GM21825 (cell line): ENCODE results near the gene MBOAT1.
"Not testable (repeated sequence)": the region's sequence is repeated elsewhere in the genome, so short reads cannot be mapped to it uniquely, and the experiment has no call there.

Source experiments
- ATAC-seq: cut with Tn5 transposase; IDR thresholded peaks from one replicate; pipeline ENCODE4 v1.9.1; 2021; ENCODE audit warnings: mild to moderate bottlenecking, moderate library complexity; ENCODE audit not compliant: unreplicated experiment

Gene MBOAT1

GRCh38 chr6:20142866-20143265 is 69.4 kb downstream of the MBOAT1 start:
- no peak for ATAC-seq

- no peak for ATAC-seq
These were observed 70.3 kb downstream of the MBOAT1 start for GRCh38 chr6:20141931-20142330.

DNA sequence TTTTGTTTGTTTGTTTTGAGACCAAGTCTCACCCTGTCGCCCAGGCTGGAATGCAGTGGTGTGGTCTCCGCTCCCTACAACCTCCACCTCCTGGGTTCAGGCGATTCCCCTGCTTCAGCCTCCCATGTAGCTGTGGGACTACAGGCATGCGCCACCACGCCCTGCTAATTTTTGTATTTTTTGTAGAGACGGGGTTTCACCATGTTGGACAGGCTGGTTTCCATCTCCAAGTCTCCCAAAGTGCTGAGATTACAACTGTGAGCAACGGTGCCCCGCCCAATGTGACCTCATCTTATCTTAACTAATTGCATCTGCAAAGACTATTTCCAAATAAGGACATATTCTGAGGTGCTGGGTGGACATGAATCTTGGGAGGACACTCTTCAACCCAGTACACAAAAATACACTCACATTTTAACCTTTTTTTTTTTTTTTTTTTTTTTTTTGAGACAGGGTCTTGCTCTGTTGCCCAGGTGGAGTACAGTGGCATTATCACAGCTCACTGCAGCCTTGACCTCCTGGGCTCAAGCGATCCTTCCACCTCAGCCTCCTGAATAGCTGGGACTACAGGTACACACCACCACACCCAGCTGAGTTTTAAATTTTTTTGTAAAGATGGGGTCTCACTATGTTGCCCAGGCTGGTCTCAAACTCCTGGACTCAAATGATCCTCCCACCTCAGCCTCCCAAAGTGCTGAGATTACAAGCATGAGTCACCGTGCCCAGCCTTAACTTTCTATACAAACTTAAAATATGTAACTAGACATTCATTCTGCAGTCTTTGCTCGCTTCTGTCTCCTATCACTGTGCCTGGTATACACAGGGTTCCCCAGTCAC is 72.9 kb downstream of the MBOAT1 start:
- ATAC-seq, result not testable (repeated sequence)

DNA sequence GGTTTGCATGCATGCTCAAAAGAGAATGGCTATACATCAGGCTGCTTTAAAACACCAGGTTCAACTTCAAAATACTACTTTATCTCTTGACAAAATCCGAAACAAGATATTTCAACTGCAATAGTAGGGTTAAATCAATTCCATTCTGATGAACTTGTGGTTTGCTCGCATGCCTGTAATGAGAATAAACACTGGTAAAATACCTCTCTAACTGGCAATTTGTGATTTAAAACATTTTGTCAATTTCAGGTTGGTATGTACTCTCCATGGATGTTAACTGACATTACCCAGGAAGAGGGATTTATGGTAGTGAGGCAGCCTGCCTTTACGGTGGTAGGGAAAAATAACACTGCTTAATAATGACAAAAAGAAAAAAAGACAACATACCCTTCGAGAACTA is 74.4 kb downstream of the MBOAT1 start:
- no peak for ATAC-seq

DNA sequence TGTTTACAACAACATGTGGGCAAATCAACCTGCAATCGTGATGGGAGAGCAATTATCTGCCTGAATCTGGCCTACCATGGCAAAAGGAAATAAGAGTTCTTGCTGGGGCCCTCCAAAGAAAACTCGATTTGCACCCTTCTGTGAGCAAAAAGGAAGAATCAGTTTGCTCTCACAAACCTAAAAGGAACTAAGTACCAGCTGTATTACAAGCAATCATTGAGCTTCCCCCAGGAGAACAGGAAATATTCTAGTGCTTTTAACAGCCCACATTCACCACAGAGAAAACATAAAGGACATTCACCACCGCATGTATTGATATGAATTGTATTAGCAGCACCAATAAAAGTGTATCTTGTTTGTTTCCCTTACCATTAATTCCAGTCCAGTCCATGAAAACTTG is 75.0 kb downstream of the MBOAT1 start:
- no peak for ATAC-seq

DNA sequence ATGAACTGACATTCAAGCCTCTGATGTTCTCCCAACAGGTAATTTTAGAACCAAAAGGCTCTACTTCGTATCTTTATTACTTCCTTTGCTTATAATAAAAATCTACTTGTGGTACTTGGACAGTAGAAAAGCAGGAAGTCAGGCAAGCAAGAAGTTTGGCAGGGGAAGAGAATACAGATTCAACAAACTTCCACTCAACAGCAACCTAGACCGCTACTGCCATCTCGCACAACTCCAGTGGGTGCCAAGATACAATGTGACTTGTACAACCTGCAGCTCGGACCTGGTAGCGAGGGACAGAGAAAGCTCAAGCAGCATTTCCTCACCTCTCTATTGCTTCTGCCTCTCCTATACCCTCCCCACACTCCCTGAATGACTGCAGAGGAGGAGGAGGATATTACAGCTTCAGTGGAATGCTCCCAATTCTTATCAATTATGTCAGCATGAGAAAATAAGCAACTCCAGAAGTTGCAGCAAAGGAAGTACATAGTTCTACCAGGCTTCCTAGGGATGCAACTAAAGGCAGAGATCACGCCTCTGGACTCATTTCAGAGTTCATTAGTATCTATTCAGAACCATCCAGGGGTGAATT is 76.5 kb downstream of the MBOAT1 start:
- ATAC-seq, result no peak

DNA sequence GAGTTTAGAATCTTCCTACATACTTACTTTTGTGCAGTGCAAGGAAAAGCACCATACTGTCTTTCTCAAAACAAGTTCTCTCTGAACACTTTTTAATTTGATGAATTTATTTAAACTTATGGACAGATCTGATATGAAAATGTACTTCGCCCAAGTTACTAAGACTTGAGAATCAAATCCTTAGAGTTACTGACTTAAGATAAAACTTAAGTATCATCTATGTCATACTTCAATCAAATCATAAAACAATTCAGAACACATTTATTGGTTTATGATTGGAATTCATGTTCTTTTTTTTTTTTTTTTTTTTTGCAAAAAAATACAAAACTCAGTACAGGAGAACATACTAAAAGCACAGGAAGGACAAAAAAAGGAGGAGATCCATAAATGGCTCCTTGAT is 77.7 kb downstream of the MBOAT1 start:
- ATAC-seq, result no peak

DNA sequence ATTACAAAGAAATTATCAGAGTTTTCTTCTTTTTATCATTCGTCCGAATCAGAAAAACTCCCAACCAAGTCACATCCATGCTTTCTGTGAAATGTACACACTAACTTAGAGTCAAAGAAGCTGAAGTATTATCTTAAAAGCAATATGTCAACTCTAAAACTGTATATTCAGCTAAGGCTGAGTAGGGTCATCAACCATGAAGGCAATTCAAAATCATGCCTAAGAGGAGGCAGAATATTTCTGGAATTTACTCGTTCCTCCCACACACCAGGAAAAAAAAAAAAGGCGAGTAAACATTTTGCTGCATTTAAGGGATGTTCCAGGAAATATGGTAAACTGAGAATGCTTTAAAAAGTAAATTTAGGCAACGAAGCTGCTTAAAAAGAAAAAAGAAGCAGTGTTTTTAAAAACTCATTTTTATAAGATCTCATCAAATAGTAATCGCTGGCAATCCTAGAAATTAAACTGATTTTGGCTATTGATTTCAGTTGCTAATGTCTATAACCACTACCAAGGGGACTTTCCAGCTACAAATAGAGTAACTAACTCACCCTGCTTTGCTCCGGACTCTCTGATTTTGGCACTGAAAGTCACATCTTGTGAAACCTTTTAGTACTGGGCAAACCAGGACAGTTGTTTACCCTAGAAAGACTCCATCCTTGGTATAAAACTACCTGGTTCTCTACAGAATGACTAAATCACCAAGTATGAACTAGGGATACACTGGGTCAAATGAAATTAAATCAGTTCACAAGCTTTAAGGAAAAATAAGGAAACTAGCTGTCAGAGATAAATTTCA is 82.8 kb downstream of the MBOAT1 start:
- no peak for ATAC-seq

DNA sequence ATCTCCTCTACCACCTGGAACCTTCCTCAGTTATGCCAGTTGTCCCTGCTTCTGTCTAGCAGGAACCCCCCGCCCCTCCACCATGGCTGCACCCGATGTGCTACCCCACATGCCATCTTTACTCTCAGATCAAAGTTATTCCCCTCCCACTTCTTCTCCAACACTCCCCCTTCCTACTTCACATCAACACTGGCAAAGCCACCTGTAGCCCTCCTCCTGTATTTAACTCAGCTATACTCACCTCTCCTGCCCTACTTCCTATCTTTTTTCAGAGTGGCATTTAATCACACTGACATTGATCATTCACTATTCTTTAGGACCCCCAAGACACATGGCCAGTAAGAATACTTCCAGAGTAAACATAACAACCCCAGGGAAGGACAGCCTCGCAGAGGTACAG is 84.3 kb downstream of the MBOAT1 start:
- ATAC-seq, result no peak

DNA sequence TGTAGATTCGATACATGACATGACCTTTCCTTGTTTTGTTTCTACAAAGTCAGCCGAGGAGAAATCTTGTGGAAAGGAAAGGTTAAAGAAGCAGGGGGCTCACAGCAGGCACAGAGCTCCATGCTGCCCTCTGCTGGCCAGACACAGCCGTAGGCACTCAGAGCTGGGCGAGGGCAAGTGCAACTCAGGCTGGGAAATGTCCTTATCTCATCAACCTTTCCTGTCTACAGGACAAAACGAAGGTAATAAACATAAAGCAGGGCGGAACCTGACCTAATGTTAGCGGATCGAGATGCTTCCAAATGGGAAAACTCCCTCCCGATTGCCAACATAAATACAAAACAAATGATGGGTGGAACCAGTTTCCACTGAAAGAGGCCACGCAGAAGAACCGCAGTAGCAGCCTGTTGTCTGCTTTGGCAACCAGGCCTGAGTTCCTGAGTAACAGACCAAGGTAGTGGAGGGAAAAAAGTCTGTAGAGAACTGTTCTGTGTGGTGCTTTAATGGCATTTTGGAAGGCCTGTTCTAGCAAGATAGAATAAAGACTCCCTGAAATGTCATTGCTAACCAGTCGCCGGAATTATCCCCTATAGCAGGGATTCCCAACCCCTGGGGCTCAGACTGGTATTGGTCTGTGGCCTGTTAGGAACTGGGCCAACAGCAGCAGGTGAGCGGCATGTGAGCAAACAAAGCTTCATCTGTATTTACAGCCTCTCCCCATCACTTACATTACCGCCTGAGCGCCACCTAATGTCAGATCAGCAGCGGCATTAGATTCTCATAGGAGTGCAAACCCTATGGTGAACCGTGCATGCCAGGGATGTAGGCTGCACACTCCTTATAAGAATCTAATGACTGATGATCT is 85.2 kb downstream of the MBOAT1 start:
- ATAC-seq, result peak; percentile 88

DNA sequence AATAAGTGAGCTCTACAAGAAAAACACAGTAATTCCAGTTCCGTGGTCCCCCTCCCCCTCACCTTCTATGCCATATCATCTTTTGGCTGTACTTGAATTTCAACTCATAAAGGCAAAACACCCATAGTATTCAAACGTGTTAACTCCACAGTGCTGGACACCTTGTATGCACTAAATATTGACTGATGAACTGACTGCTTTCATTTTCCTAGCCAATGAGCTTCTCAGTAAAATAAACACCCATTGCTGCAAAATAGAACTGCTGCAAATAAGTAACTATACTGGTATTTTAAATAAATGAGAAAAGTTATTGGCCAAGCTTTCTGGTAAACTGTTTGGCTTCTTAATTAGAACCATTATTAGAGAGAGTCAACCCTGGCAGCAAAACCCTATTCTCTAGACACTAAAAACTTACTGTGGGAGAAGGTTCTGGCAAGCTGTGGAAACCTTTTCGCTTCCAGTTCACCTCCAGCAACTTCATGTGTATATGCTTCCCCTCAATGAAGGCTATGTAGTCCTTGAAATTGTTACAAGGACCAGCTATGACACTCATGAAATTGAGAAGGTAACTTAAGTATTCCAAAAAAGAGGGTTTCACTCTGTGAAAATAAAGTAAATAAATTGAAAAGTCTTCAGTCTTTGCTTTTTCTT is 86.0 kb downstream of the MBOAT1 start:
- ATAC-seq, result no peak

GRCh38 chr6:20124545-20124944 is 87.7 kb downstream of the MBOAT1 start:
- ATAC-seq, result no peak

- ATAC-seq, result no peak
These were observed 92.8 kb downstream of the MBOAT1 start for GRCh38 chr6:20119485-20119884.

- no peak for ATAC-seq
These were observed 93.4 kb downstream of the MBOAT1 start for GRCh38 chr6:20118892-20119291.

DNA sequence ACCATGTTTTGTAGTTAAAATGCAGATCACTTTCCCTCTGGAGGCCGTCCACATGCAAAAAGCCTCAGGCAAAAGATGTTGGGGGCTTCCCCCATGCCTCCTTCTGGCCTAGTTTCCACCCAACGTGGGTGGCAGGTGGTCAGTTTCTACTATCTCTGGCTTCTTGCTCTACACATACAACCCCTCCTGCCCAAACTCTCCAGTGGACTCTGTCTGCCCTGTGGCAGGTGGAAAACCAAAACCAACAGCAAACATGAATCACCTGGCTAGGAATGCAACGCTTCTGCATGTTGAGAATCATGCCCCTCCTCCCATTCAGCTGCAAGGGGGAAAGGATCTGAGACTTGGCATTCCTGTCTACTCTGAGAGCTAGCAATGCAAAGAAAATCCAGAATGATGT is 94.8 kb downstream of the MBOAT1 start:
- peak; percentile 58 for ATAC-seq

- no peak for ATAC-seq
These were observed 95.5 kb downstream of the MBOAT1 start for GRCh38 chr6:20116792-20117191.

DNA sequence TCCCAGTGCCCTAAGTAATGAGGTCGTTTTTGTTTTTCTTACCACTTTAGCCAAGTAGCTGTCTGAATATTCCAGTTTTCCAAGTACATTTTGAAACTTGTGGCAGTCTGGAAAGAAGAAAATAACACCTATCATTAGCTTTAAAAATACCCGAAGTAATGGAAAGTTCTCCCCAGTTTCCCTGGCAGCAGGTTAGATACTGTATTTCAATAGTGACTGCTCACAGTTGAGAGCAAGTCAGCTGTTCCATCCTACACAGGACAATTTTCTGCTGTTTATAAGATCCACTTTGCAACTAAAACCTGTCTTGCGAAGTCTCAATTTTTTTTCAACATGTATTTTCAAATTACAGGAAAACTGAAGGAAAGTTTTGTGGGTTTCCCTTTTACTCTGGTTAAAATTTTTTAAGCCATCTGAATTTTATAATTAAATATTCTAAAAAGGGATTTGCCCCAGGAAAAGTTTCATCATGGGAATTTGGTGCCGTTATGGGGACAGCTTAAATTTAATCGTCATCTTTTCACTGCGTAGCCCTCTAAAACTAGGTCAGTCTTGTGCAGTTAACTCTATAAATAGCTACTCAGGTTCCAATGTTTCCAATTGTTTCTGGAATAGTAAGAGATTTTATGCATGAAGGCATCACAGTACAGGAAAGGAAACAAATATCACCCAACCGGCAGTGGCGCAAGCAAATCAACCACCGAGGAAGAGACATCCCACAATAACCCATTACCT is 96.9 kb downstream of the MBOAT1 start:
- no peak for ATAC-seq

GRCh38 chr6:20113649-20114224 is 98.5 kb downstream of the MBOAT1 start:
- ATAC-seq, result no peak

DNA sequence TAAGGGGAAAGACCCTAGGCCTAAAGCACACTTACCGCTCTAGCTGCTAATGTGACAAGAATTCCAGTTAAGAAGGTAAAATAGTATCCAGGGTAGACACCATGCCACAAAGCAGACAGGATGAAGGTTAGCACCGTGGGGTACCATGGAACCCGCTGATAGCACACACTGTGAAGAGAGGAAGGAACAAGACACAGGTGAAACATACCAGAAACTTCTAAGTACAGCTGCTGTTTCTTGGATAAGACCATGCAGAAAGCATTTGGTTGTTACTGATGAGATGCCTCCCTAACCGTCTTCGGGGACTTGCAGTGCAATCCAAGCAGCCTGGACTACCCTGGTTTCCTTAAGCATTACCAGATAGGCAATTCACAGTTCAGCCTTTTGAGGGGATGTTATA is 99.4 kb downstream of the MBOAT1 start:
- ATAC-seq, result no peak
